Loucy (cell line): Measurements from ENCODE around the gene NOTCH2NLA.
"Not testable (repeated sequence)": the region's sequence is repeated elsewhere in the genome, so short reads cannot be mapped to it uniquely, and the experiment has no call there.

Experiments used
- H2AFZ ChIP-seq: fragments of 200-600 bp; sonication (generic); 2 replicates; pipeline ENCODE4 v1.6.0; 2016; ENCODE audit warnings: antibody characterized with exemption, mild to moderate bottlenecking, low read length, moderate library complexity
- H3F3A ChIP-seq: fragments of 200-600 bp; 2 replicates; pipeline ENCODE4 v1.6.0; 2016; ENCODE audit warnings: antibody characterized with exemption, low read depth, mild to moderate bottlenecking
- H3K27me3 ChIP-seq: fragments of 200-600 bp; sonication (generic); 2 replicates; pipeline ENCODE4 v1.6.1; 2014; ENCODE audit warnings: low read length, mild to moderate bottlenecking; ENCODE audit not compliant: insufficient read depth, poor library complexity, severe bottlenecking
- H3K36me3 ChIP-seq: fragments of 200-600 bp; sonication (generic); 2 replicates; pipeline ENCODE4 v1.6.1; 2016; ENCODE audit warnings: low read length; ENCODE audit not compliant: insufficient read depth
- H3K4me1 ChIP-seq: fragments of 200-600 bp; sonication (generic); 2 replicates; pipeline ENCODE4 v1.5.1; 2014; ENCODE audit warnings: low read length, mild to moderate bottlenecking; ENCODE audit not compliant: insufficient read depth, poor library complexity, severe bottlenecking
- H3K4me2 ChIP-seq: fragments of 200-600 bp; sonication (generic); 2 replicates; pipeline ENCODE4 v1.6.0; 2014; ENCODE audit warnings: antibody characterized with exemption, low read length, low read depth, mild to moderate bottlenecking; ENCODE audit not compliant: poor library complexity, severe bottlenecking
- H3K4me3 ChIP-seq: fragments of 200-600 bp; sonication (generic); 2 replicates; pipeline ENCODE4 v1.5.1; 2014; ENCODE audit warnings: low read length, mild to moderate bottlenecking, mixed read lengths; ENCODE audit not compliant: poor library complexity, severe bottlenecking
- H3K79me2 ChIP-seq: fragments of 200-600 bp; sonication (generic); 2 replicates; pipeline ENCODE4 v1.6.1; 2014; ENCODE audit warnings: low read length; ENCODE audit not compliant: insufficient read depth
- H3K9ac ChIP-seq: fragments of 200-600 bp; sonication (generic); 2 replicates; pipeline ENCODE4 v1.6.0; 2014; ENCODE audit warnings: mild to moderate bottlenecking, low read depth, low read length, moderate library complexity; ENCODE audit not compliant: poor library complexity, severe bottlenecking
- H3K9me2 ChIP-seq: fragments of 200-600 bp; sonication (generic); replicated peaks from 2 replicates; pipeline ENCODE4 v1.6.1; 2016; ENCODE audit warnings: low read depth, low read length, mixed read lengths
- H3K9me3 ChIP-seq: fragments of 200-600 bp; sonication (generic); 2 replicates; pipeline ENCODE4 v1.6.1; 2014; ENCODE audit warnings: mild to moderate bottlenecking, antibody characterized with exemption, low read length, low read depth; ENCODE audit not compliant: insufficient read depth
- H4K20me1 ChIP-seq: fragments of 200-600 bp; sonication (generic); 2 replicates; pipeline ENCODE4 v1.6.0; 2014; ENCODE audit warnings: antibody characterized with exemption, low read length, mild to moderate bottlenecking; ENCODE audit not compliant: insufficient read depth, poor library complexity, severe bottlenecking

NOTCH2NLA gene

GRCh38 chr1:146251523-146251922, 22.7 kb upstream of the NOTCH2NLA start:
- H2AFZ ChIP-seq, H3F3A ChIP-seq, H3K9me2 ChIP-seq, H3K4me1 ChIP-seq, H3K4me2 ChIP-seq, H3K27me3 ChIP-seq, H3K4me3 ChIP-seq, H3K9me3 ChIP-seq, H3K9ac ChIP-seq, H3K79me2 ChIP-seq, H3K36me3 ChIP-seq, H4K20me1 ChIP-seq: not testable (repeated sequence)

DNA sequence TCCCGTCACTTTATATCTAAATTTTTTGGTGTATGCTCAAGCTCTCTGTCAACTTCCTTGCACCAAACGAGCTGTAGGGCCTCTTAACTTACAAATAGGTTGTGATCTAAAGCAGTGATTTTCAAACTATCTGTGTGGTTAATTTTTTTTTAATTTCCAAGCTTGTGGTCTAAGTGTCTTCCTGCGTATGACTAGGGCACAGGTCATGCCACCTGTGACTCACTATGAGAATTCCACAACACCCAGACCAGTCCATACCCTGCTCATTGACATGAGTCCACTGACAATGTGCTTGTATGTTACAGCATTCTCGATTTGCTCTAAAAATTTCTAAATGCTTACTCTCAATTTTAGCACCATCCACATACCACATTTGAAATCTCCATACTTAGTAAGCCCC, 19.8 kb upstream of the NOTCH2NLA start:
- H3K9me2 ChIP-seq, H4K20me1 ChIP-seq, H2AFZ ChIP-seq, H3K36me3 ChIP-seq, H3K27me3 ChIP-seq, H3F3A ChIP-seq, H3K4me3 ChIP-seq, H3K9ac ChIP-seq, H3K79me2 ChIP-seq, H3K4me2 ChIP-seq, H3K4me1 ChIP-seq, H3K9me3 ChIP-seq: not testable (repeated sequence)

GRCh38 chr1:146236626-146237025, 7.8 kb upstream of the NOTCH2NLA start:
- not testable (repeated sequence) for H3K4me1 ChIP-seq, H3K9me2 ChIP-seq, H4K20me1 ChIP-seq, H3K4me3 ChIP-seq, H3K79me2 ChIP-seq, H3F3A ChIP-seq, H3K9ac ChIP-seq, H2AFZ ChIP-seq, H3K27me3 ChIP-seq, H3K9me3 ChIP-seq, H3K36me3 ChIP-seq, H3K4me2 ChIP-seq

DNA sequence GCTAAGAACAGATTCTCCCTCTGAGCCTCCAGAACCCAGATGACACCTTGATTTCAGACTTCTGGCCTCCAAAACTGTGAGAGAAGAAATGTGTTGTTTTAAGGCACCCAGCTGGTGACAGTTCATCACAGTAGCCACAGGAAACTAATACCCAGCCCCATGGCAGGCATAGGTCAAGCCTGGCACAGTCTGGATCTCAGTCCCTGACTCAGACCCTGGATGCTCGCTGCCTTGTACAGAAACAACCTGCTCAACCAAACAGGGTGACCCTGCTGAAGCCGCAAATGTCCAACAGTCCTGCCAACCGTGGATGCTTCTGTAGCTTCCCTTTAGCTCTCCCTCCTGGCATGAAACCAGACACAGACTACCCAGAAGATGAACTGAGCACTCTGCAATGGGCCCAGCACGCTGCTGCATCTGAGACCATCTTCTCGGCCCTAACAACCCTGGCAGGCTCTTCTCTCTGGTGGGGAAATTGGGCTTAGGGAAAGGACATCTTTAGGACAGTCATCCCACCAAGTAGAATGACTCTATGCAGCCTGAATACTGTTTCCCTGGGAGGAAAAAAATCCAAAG, 7.3 kb upstream of the NOTCH2NLA start:
- H3K9me3 ChIP-seq, H2AFZ ChIP-seq, H3F3A ChIP-seq, H3K9me2 ChIP-seq, H3K4me2 ChIP-seq, H3K36me3 ChIP-seq, H3K27me3 ChIP-seq, H3K79me2 ChIP-seq, H4K20me1 ChIP-seq, H3K9ac ChIP-seq, H3K4me3 ChIP-seq, H3K4me1 ChIP-seq: not testable (repeated sequence)

DNA sequence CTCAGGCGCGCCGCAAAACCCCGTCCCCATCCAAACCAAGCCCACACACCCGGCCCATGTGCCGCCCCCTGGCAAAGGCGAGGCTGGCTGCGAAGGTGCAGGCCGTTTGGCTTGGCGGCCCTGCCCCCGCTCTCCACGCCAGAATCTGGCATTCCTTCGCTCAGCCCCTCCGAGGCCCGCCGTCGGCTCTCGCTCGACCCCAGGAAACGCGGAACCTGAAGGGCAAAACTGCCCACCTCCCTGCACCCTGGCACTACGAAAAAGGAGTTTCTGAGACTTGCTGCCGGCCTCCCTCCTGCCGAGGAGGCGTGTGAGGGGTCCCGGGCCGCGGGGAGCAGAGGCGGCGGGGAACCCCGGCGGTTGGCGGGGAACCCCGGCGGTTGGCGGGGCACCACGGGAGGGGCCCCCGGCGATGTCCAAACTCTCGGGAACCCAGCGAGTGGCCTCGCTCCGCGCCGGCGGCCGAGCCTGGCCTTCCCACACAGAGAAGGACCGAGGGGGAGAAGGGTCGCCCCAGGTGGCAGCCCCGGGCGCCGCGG, 608 bp downstream of the NOTCH2NLA start:
- not testable (repeated sequence) for H3F3A ChIP-seq, H3K79me2 ChIP-seq, H3K4me1 ChIP-seq, H3K9me3 ChIP-seq, H3K4me2 ChIP-seq, H2AFZ ChIP-seq, H4K20me1 ChIP-seq, H3K9me2 ChIP-seq, H3K27me3 ChIP-seq, H3K36me3 ChIP-seq
- peak overlapping the region; percentile 71 for H3K4me3 ChIP-seq
- peak overlapping the region; percentile 68 for H3K9ac ChIP-seq

- Histone ChIP-seq H3K4me2 (peak overlapping the region; percentile 53), H3K9ac (peak overlapping the region; percentile 63), H3K4me3 (peak overlapping the region; percentile 43), H3K79me2 (peaks cover 11% of the 10 kb centered on the region)
- not testable (repeated sequence) for H3K9me2 ChIP-seq, H3K4me1 ChIP-seq, H4K20me1 ChIP-seq, H3F3A ChIP-seq, H2AFZ ChIP-seq, H3K27me3 ChIP-seq, H3K9me3 ChIP-seq, H3K36me3 ChIP-seq
Measured at GRCh38 chr1:146174531-146174930, 54.3 kb downstream of the NOTCH2NLA start.

- not testable (repeated sequence) for H3K36me3 ChIP-seq, H3K27me3 ChIP-seq, H3K4me3 ChIP-seq, H3K4me1 ChIP-seq, H3K9me3 ChIP-seq, H3K9ac ChIP-seq, H3K79me2 ChIP-seq, H3K4me2 ChIP-seq, H4K20me1 ChIP-seq, H3K9me2 ChIP-seq, H2AFZ ChIP-seq, H3F3A ChIP-seq
Measured at GRCh38 chr1:146167740-146168139, 61.1 kb downstream of the NOTCH2NLA start.
